ENCODE measurements around the gene ANTXR2.

The ANTXR2 gene

GRCh38 chr4:80071604-80072227 is 1.3 kb downstream of the ANTXR2 start:
- TF ChIP-seq, protein P1, sequence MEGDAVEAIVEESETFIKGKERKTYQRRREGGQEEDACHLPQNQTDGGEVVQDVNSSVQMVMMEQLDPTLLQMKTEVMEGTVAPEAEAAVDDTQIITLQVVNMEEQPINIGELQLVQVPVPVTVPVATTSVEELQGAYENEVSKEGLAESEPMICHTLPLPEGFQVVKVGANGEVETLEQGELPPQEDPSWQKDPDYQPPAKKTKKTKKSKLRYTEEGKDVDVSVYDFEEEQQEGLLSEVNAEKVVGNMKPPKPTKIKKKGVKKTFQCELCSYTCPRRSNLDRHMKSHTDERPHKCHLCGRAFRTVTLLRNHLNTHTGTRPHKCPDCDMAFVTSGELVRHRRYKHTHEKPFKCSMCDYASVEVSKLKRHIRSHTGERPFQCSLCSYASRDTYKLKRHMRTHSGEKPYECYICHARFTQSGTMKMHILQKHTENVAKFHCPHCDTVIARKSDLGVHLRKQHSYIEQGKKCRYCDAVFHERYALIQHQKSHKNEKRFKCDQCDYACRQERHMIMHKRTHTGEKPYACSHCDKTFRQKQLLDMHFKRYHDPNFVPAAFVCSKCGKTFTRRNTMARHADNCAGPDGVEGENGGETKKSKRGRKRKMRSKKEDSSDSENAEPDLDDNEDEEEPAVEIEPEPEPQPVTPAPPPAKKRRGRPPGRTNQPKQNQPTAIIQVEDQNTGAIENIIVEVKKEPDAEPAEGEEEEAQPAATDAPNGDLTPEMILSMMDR (IDR thresholded peaks at IDR 0.05): no peak
- no peak for DNase-seq
- peaks cover 35% of the 10 kb centered on the region for H3K36me3 Mint-ChIP-seq (ENCODE audit: low read depth)

DNA sequence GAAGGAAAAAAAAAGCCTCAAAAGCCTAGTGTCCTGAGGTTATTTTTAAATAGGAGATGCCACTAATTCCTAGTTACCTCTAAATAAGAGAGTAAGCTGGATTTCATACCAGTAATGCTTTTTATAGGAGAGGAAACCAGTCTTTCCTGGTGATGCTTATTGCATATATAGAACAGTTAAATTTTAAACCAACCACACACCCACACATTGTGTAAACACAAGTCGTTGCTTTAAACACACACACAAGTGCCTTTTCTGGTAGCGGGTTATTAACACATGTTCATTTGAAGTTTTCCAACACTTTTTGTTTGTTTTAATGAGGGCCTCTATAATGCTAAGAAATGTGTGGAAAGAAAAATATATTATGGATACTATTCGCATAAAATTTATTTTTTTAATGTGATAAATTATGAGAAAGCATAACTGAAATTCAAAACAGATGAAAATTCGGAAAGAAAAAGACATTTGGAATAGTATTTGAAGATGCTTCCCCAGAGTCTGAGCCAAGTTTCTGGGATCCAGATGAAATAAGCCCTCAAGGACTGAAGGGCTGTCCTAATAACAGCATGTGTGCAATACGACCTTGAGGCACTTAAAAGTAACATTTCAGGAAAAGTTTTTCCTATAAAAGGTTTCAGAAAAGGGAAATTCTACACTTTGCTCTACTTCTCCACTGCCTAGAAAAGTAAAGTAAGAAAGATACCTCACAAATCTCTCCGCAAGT is 2.0 kb downstream of the ANTXR2 start:
- Mint-ChIP-seq H3K27me3 (ENCODE audit: low read depth, poor library complexity) (peaks cover 4% of the 10 kb centered on the region), H3K4me3 (peak overlapping the region; percentile 98), H3K9me3 (peaks cover 7% of the 10 kb centered on the region), H3K4me1 (peaks cover 29% of the 10 kb centered on the region), H3K27ac (no peak overlapping the region), H3K36me3 (ENCODE audit: low read depth) (peaks cover 42% of the 10 kb centered on the region)
- no peak for DNase-seq
- TF ChIP-seq, protein P1 (IDR thresholded peaks at IDR 0.05): no peak

More at GRCh38 chr4:80071604-80072227, 1.3 kb downstream of the ANTXR2 start:
- peak overlapping the region; percentile 98 for H3K4me3 Mint-ChIP-seq
- H3K9me3 Mint-ChIP-seq: peaks cover 7% of the 10 kb centered on the region
- peaks cover 29% of the 10 kb centered on the region for H3K4me1 Mint-ChIP-seq
- H3K27ac Mint-ChIP-seq: peak overlapping the region; percentile 84
- H3K27me3 Mint-ChIP-seq (ENCODE audit: low read depth, poor library complexity): peaks cover 4% of the 10 kb centered on the region

- Mint-ChIP-seq H3K4me1 (peaks cover 29% of the 10 kb centered on the region), H3K27me3 (ENCODE audit: low read depth, poor library complexity) (peaks cover 4% of the 10 kb centered on the region), H3K4me3 (no peak overlapping the region), H3K36me3 (ENCODE audit: low read depth) (peaks cover 42% of the 10 kb centered on the region), H3K9me3 (peaks cover 7% of the 10 kb centered on the region), H3K27ac (no peak overlapping the region)
- no peak for DNase-seq
- TF ChIP-seq, protein P1 (IDR thresholded peaks at IDR 0.05): no peak
These were observed 2.9 kb downstream of the ANTXR2 start for GRCh38 chr4:80069837-80070731.

GRCh38 chr4:80069108-80069836 is 3.8 kb downstream of the ANTXR2 start:
- Mint-ChIP-seq H3K36me3 (ENCODE audit: low read depth) (peaks cover 48% of the 10 kb centered on the region), H3K4me1 (peaks cover 34% of the 10 kb centered on the region), H3K27me3 (ENCODE audit: low read depth, poor library complexity) (peaks cover 4% of the 10 kb centered on the region), H3K9me3 (peaks cover 3% of the 10 kb centered on the region), H3K27ac (no peak overlapping the region), H3K4me3 (no peak overlapping the region)
- DNase-seq: no peak
- TF ChIP-seq, protein P1 (IDR thresholded peaks at IDR 0.05): no peak

- H3K9me3 Mint-ChIP-seq: no peaks in the 10 kb centered on the region
- TF ChIP-seq, protein P1 (IDR thresholded peaks at IDR 0.05): no peak
- H3K36me3 Mint-ChIP-seq (ENCODE audit: low read depth): peaks cover 56% of the 10 kb centered on the region
- DNase-seq: no peak
- no peak overlapping the region for H3K27ac Mint-ChIP-seq
- peaks cover 14% of the 10 kb centered on the region for H3K4me1 Mint-ChIP-seq
- no peak overlapping the region for H3K4me3 Mint-ChIP-seq
- H3K27me3 Mint-ChIP-seq (ENCODE audit: low read depth, poor library complexity): no peaks in the 10 kb centered on the region
These were observed 7.4 kb downstream of the ANTXR2 start for GRCh38 chr4:80065601-80066000.

Data from nephron progenitor cell (in vitro differentiated cells).